ENCODE measurements around the gene GABBR2.
A peak's percentile ranks its signal among the peaks of the same experiment; 100 is the strongest.

Gene GABBR2

DNA sequence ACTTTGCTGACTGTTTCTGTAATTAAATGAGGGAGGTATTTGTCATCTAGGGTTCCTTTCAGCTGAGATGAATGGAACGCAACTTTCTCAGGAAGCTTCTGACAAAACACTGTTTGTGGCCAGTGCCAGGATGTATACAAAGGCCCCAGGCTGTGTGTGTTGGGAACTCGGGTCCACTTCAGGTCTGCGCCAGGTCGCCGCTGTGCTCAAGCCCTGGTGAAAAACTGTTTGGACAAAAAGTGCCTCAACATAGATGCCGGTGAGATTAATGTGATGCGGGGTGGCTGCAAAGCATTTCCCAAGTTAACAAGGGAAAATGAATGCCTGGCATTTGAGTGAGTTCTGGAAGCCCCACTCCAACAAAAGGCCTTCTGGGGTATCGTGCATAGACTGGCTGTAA is 156.4 kb downstream of the GABBR2 start:
- no peaks in the 10 kb centered on the region for H3K4me1 ChIP-seq (ENCODE audit: control insufficient read depth, insufficient read depth, low read length)
- no peaks in the 10 kb centered on the region for H3K36me3 ChIP-seq (ENCODE audit: control insufficient read depth, insufficient read depth, low read length, severe bottlenecking)
- no peaks in the 10 kb centered on the region for H3K9me3 ChIP-seq (ENCODE audit: control insufficient read depth, low read length)
- H3K27me3 ChIP-seq (replicated peaks; ENCODE audit: control insufficient read depth, insufficient read depth, low read length): no peaks in the 10 kb centered on the region
- H3K4me3 ChIP-seq (ENCODE audit: low read length): no peak overlapping the region
- no peak overlapping the region for H3K9ac ChIP-seq (ENCODE audit: low read length)
- DNase-seq (ENCODE audit: low read depth): no peak

DNA sequence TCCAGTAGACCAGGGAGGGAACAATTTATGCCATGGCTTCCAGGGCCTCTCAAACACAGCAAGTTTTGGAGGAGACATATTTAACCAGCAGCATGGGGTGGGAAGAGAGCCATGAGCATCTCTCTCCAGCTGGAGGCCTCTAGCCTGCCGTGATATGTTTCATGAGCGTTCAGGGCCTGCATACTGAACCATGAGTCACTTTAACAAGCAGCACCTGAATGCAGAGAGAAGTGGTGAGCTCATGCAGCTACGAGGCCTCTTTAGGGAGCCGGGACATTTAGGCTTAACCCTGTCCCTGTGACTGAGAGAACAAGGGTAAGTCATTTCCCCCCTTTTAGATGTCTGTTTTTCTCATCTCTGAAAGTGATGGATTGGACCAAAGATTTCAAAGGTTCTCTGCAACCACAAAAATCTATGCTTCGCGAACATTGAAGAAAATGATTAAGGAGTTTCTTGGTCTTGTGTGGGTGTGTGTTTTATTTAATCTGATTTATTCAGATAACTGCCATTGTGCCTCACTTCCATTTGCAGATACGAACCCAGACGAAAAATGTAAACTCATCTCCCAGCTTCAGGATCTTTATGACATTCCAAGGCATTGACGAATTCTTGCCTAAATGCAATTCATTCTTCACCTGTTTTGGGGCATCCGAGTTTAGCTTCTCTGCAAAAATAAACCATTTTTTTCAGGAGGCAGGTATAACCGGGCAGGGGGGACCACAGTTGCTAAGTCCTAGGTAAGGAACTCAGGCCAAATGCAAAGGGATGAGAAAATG is 157.0 kb downstream of the GABBR2 start:
- Histone ChIP-seq H3K4me1 (ENCODE audit: control insufficient read depth, insufficient read depth, low read length) (no peaks in the 10 kb centered on the region), H3K9ac (ENCODE audit: low read length) (no peak overlapping the region), H3K9me3 (ENCODE audit: control insufficient read depth, low read length) (no peaks in the 10 kb centered on the region), H3K27me3 (replicated peaks; ENCODE audit: control insufficient read depth, insufficient read depth, low read length) (no peaks in the 10 kb centered on the region), H3K4me3 (ENCODE audit: low read length) (no peak overlapping the region), H3K36me3 (ENCODE audit: control insufficient read depth, insufficient read depth, low read length, severe bottlenecking) (no peaks in the 10 kb centered on the region)
- DNase-seq (ENCODE audit: low read depth): peak; percentile 6

DNA sequence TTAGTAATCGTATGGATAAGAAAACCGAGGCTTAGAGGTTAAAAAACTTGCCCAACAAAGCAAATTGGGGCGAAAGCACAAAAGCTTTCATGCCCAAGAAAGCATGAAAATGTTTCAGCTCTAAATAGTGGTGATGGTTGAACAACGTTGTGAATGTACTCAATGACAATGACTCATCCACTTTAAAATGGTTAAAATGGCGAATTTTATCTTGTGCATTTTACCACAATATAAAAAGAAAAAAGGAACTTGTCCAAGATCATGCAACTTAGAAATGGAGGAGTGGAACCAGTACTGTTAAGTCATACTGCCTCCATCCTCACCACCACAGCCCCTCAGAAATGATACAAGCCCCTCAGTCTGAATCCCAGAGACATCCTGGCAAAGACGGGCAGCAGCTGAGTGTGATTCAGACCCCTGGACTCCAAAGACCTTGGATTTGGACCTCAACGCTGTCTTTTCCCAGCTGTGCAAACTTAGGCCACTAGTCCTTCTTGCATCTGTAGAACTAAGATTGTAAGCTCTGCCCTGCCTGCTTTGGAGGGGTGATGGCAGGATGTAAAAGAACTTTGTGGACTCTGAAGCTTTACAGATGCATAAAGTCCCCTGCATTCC is 158.4 kb downstream of the GABBR2 start:
- no peaks in the 10 kb centered on the region for H3K9me3 ChIP-seq (ENCODE audit: control insufficient read depth, low read length)
- H3K9ac ChIP-seq (ENCODE audit: low read length): no peak overlapping the region
- DNase-seq (ENCODE audit: low read depth): no peak
- no peak overlapping the region for H3K4me3 ChIP-seq (ENCODE audit: low read length)
- H3K27me3 ChIP-seq (replicated peaks; ENCODE audit: control insufficient read depth, insufficient read depth, low read length): no peaks in the 10 kb centered on the region
- H3K36me3 ChIP-seq (ENCODE audit: control insufficient read depth, insufficient read depth, low read length, severe bottlenecking): no peaks in the 10 kb centered on the region
- H3K4me1 ChIP-seq (ENCODE audit: control insufficient read depth, insufficient read depth, low read length): no peaks in the 10 kb centered on the region

DNA sequence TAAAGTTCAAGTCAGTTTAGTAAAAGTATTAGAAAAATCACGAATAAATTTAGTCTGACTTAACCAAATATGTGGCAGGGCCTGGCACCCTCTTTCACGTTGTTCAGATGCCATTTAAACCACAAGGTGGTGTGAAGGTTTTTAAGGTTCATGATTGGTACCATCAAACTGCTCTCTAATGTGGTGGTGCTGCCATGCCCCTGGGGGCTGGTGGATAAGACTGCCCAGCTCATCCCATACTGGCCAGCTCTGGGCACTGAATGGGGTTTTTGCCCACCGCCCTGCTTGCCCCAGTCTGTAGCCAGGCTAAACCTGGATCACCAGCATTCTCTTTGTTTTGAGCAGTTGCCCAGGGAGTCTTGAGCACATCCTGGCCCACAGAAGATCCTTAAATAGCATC is 159.3 kb downstream of the GABBR2 start:
- Histone ChIP-seq H3K4me1 (ENCODE audit: control insufficient read depth, insufficient read depth, low read length) (no peaks in the 10 kb centered on the region), H3K27me3 (replicated peaks; ENCODE audit: control insufficient read depth, insufficient read depth, low read length) (peaks cover 3% of the 10 kb centered on the region), H3K9me3 (ENCODE audit: control insufficient read depth, low read length) (no peaks in the 10 kb centered on the region), H3K36me3 (ENCODE audit: control insufficient read depth, insufficient read depth, low read length, severe bottlenecking) (no peaks in the 10 kb centered on the region), H3K4me3 (ENCODE audit: low read length) (no peak overlapping the region), H3K9ac (ENCODE audit: low read length) (no peak overlapping the region)
- DNase-seq (ENCODE audit: low read depth): no peak

DNA sequence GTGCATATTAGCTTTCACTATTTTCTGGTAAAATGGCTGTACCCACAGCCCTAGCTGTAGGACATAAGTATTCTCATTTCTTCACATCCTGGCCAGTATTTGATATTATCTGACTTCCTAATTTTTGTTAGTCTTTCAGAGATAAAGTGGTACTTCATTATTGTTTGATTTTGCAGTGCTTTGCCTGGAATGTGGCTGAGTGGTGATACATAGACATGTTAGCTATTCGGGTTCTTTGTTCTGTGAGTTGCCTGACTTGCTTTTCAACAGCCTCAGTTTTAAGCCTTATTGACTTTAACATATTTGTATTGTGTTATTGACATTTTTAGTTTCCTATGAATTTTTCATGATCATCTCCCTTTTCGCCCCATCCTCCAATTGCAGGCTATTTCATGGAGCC is 161.1 kb downstream of the GABBR2 start:
- Histone ChIP-seq H3K36me3 (ENCODE audit: control insufficient read depth, insufficient read depth, low read length, severe bottlenecking) (no peaks in the 10 kb centered on the region), H3K27me3 (replicated peaks; ENCODE audit: control insufficient read depth, insufficient read depth, low read length) (peaks cover 7% of the 10 kb centered on the region), H3K4me3 (ENCODE audit: low read length) (no peak overlapping the region), H3K9me3 (ENCODE audit: control insufficient read depth, low read length) (no peaks in the 10 kb centered on the region), H3K9ac (ENCODE audit: low read length) (no peak overlapping the region), H3K4me1 (ENCODE audit: control insufficient read depth, insufficient read depth, low read length) (no peaks in the 10 kb centered on the region)
- DNase-seq (ENCODE audit: low read depth): no peak

DNA sequence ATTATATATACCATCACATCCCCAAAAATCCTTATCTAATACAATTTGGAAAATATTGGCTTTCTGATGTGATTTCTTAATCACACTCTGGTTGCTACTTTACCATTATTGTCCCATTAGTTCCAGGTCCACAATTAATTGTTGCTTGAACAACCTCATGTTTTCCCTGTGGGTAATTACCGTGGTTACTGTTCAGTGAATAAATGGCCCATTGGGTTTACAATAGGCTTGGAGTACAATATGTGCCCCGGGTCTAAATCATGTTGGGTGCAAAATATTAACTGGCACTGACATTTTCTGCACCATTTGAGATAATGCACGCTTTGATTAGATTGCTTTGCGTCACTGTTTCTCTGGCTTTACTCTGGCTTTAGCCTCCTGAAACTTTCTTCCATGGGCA is 163.7 kb downstream of the GABBR2 start:
- Histone ChIP-seq H3K36me3 (ENCODE audit: control insufficient read depth, insufficient read depth, low read length, severe bottlenecking) (no peaks in the 10 kb centered on the region), H3K27me3 (replicated peaks; ENCODE audit: control insufficient read depth, insufficient read depth, low read length) (peaks cover 7% of the 10 kb centered on the region), H3K9ac (ENCODE audit: low read length) (no peak overlapping the region), H3K4me3 (ENCODE audit: low read length) (no peak overlapping the region), H3K9me3 (ENCODE audit: control insufficient read depth, low read length) (no peaks in the 10 kb centered on the region), H3K4me1 (ENCODE audit: control insufficient read depth, insufficient read depth, low read length) (no peaks in the 10 kb centered on the region)
- no peak for DNase-seq (ENCODE audit: low read depth)

DNA sequence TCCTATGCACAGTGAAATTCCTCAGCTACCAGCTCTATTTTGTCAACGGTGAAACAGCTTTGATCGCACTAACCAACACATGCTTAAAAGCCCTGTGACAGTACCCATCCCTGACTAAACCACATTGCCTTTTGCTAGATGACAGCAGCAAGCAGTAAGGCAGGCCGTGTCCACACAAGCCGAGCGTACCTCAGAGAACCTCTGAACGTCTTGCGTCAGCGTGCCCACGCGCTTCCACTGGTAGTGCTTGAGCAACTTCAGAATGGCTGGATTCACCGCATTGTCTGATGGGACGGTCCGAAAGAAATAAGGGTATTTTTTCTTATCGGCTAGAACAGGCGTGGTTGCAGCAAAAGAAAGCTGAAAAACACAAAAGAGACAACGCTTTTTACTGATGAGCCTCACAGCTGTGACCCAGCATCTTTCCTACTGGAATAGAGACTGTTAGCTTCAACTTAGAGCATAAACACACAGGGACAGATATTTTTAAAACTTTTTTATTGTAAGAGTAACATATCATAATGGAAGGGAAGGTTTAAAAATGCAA is 167.0 kb downstream of the GABBR2 start:
- DNase-seq (ENCODE audit: low read depth): no peak
- no peaks in the 10 kb centered on the region for H3K4me1 ChIP-seq (ENCODE audit: control insufficient read depth, insufficient read depth, low read length)
- H3K9ac ChIP-seq (ENCODE audit: low read length): no peak overlapping the region
- no peak overlapping the region for H3K4me3 ChIP-seq (ENCODE audit: low read length)
- peaks cover 12% of the 10 kb centered on the region for H3K27me3 ChIP-seq (replicated peaks; ENCODE audit: control insufficient read depth, insufficient read depth, low read length)
- no peaks in the 10 kb centered on the region for H3K36me3 ChIP-seq (ENCODE audit: control insufficient read depth, insufficient read depth, low read length, severe bottlenecking)
- no peaks in the 10 kb centered on the region for H3K9me3 ChIP-seq (ENCODE audit: control insufficient read depth, low read length)

DNA sequence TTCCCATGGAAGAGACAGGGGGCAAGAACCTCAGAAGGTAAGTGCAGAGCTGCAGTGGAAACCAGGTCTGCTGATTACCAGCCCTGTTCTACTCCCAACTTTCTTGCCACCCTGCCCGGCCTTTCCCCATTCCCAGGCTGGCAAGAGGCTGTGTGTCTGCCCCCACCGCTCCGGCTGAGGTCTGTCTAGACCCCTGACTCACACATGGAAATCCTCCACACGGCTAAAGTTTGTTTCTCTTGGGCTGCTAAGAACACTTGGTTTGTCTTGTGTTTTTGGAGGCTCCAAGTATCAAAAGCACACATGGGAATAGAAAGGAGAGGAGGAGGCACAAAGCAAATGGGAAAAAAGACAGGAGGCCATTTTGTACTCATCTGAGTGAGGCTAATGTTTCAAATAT is 168.3 kb downstream of the GABBR2 start:
- Histone ChIP-seq H3K9me3 (ENCODE audit: control insufficient read depth, low read length) (no peaks in the 10 kb centered on the region), H3K4me3 (ENCODE audit: low read length) (no peak overlapping the region), H3K27me3 (replicated peaks; ENCODE audit: control insufficient read depth, insufficient read depth, low read length) (peaks cover 14% of the 10 kb centered on the region), H3K4me1 (ENCODE audit: control insufficient read depth, insufficient read depth, low read length) (no peaks in the 10 kb centered on the region), H3K9ac (ENCODE audit: low read length) (no peak overlapping the region), H3K36me3 (ENCODE audit: control insufficient read depth, insufficient read depth, low read length, severe bottlenecking) (no peaks in the 10 kb centered on the region)
- no peak for DNase-seq (ENCODE audit: low read depth)

DNA sequence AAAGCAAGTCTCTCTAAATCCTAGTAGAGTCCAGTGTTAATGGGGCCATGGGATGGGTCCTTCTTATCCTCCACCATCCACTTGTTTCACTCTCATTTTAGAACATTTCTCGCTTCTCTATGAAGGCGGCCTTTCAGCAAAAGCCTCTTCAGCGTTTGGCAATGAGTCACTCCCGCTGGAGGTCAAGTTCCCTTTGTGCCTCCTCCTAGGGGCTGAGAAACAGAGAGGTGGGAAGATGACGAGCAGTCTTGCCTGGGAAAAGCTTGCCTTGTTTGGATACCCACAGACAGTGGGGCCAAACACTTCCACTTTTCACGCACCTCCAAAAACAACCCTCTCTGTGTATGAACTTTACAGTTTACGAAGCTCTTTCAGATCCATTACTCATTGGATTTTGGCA is 168.8 kb downstream of the GABBR2 start:
- no peaks in the 10 kb centered on the region for H3K36me3 ChIP-seq (ENCODE audit: control insufficient read depth, insufficient read depth, low read length, severe bottlenecking)
- H3K4me1 ChIP-seq (ENCODE audit: control insufficient read depth, insufficient read depth, low read length): no peaks in the 10 kb centered on the region
- H3K9ac ChIP-seq (ENCODE audit: low read length): no peak overlapping the region
- no peak for DNase-seq (ENCODE audit: low read depth)
- no peaks in the 10 kb centered on the region for H3K9me3 ChIP-seq (ENCODE audit: control insufficient read depth, low read length)
- peaks cover 14% of the 10 kb centered on the region for H3K27me3 ChIP-seq (replicated peaks; ENCODE audit: control insufficient read depth, insufficient read depth, low read length)
- H3K4me3 ChIP-seq (ENCODE audit: low read length): no peak overlapping the region

DNA sequence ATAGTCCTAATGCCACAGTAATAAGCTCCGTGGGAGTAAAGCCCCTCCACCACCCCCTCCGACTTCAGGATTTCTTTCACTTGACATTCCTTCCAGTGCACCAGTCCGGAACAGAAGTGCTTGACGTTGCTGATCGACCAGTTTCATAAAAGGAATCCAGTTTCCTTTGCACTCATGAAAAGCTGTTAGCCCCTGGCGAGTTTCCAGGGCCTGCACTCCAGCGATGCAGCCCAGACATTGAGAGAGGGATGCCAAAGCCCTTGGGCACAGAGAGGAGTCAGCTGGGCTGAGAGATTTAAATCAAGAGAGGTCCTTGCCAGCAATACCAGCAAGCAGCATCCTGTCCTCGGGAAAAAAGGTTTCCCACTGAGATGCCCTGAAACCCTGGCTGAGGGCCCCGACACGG is 170.1 kb downstream of the GABBR2 start:
- no peaks in the 10 kb centered on the region for H3K9me3 ChIP-seq (ENCODE audit: control insufficient read depth, low read length)
- H3K9ac ChIP-seq (ENCODE audit: low read length): no peak overlapping the region
- no peaks in the 10 kb centered on the region for H3K36me3 ChIP-seq (ENCODE audit: control insufficient read depth, insufficient read depth, low read length, severe bottlenecking)
- H3K4me3 ChIP-seq (ENCODE audit: low read length): no peak overlapping the region
- DNase-seq (ENCODE audit: low read depth): peak; percentile 1
- no peaks in the 10 kb centered on the region for H3K4me1 ChIP-seq (ENCODE audit: control insufficient read depth, insufficient read depth, low read length)
- peaks cover 10% of the 10 kb centered on the region for H3K27me3 ChIP-seq (replicated peaks; ENCODE audit: control insufficient read depth, insufficient read depth, low read length)

DNA sequence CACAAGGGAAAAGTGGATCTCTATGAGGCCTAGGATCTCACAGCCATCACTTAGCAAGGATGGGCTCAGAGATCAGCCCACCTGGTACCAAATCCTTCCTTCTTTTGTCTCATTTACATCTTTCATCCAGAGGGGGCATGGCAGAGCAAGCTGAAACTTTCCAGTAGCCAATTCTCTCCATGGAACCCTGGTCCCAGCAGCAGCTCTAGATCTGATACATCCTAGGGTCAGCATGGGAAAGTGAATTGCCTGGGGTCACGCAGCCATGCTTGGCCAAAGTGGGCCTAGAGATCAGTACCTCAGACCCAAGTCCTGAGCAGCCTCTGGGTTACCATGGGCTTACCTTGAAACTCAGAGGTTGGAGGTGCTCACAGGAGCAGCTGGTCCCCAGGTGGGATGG is 170.5 kb downstream of the GABBR2 start:
- Histone ChIP-seq H3K4me3 (ENCODE audit: low read length) (no peak overlapping the region), H3K36me3 (ENCODE audit: control insufficient read depth, insufficient read depth, low read length, severe bottlenecking) (no peaks in the 10 kb centered on the region), H3K27me3 (replicated peaks; ENCODE audit: control insufficient read depth, insufficient read depth, low read length) (peaks cover 15% of the 10 kb centered on the region), H3K9me3 (ENCODE audit: control insufficient read depth, low read length) (no peaks in the 10 kb centered on the region), H3K9ac (ENCODE audit: low read length) (no peak overlapping the region), H3K4me1 (ENCODE audit: control insufficient read depth, insufficient read depth, low read length) (no peaks in the 10 kb centered on the region)
- DNase-seq (ENCODE audit: low read depth): no peak

All from adipocyte (in vitro differentiated cells).